Fibroblast of skin of left quadriceps (primary cell): ENCODE data around the gene TSNAX.

ENCODE experiments used
- DNase-seq, 2 experiments: peaks; one replicate each; pipeline ENCODE4 v3.0.0-alpha.2; 2013; ENCODE audit warnings: low read depth in 2 of 2

Gene TSNAX

GRCh38 chr1:231601824-231602672 lies 73.6 kb downstream of the TSNAX start:
- DNase-seq, result no peak

GRCh38 chr1:231602673-231602984 lies 74.2 kb downstream of the TSNAX start:
- DNase-seq, result no peak

GRCh38 chr1:231603598-231604275 lies 75.3 kb downstream of the TSNAX start:
- peak in 1 of 2 experiments; percentile 33 for DNase-seq

- DNase-seq, result no peak
Measured at GRCh38 chr1:231604276-231604621, 75.8 kb downstream of the TSNAX start.

- DNase-seq, result no peak
Measured at GRCh38 chr1:231605149-231606100, 77.0 kb downstream of the TSNAX start.

- no peak for DNase-seq
Measured at GRCh38 chr1:231606712-231607111, 78.2 kb downstream of the TSNAX start.

GRCh38 chr1:231610388-231610787 lies 81.9 kb downstream of the TSNAX start:
- no peak for DNase-seq

DNA sequence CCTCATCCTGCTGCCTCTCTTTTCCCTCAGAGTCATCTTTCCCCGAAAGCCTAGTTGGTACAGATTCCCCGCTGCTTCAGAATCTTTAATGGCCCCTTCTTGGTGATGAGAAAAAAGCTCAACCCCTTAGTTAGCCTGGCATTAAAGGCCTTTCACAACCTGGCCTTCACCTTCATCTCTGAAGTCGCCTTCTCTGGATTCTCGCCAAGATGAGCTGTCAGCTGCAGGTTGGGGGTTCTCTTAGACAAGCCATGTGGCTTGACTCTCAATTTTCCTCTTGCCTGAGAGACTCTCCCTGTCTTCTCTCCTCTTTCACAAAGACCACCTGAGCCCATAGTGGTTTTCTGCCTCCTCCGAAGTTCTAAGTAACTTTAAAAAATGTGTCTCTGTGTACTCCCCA lies 82.6 kb downstream of the TSNAX start:
- DNase-seq, result no peak

DNA sequence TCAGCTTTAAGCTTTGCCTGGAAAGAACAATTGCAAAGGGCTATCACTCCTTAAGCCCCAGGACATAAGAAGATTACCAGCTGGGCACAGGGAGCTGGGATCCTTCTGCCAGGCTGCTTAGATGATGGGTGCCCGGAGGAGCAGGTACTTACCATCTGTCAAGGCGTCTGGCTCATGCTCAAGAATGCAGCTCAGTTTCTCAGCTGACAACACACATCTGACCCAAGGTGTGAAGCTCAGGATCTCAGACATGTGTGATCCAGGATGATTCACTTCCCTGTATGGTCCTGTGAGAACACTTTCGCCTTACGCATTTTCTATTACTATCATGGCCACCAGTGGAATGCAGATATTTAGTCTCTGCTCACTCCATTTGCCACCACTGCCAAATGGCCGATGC lies 83.4 kb downstream of the TSNAX start:
- DNase-seq, result no peak

GRCh38 chr1:231612393-231613089 lies 84.1 kb downstream of the TSNAX start:
- DNase-seq, result no peak

- DNase-seq, result no peak
Measured at GRCh38 chr1:231613419-231614349, 85.2 kb downstream of the TSNAX start.
